ENCODE data around the gene ASB4. TPM values are rescaled to one million over a fixed set of nuclear protein-coding genes. Genes with fewer than 3 reads are reported as not detected.
"Not testable (repeated sequence)": the region's sequence is repeated elsewhere in the genome, so short reads cannot be mapped to it uniquely, and the experiment has no call there.

The ASB4 gene
- polyA plus RNA-seq, 2 donors: 0.01 to 0.02 TPM

DNA sequence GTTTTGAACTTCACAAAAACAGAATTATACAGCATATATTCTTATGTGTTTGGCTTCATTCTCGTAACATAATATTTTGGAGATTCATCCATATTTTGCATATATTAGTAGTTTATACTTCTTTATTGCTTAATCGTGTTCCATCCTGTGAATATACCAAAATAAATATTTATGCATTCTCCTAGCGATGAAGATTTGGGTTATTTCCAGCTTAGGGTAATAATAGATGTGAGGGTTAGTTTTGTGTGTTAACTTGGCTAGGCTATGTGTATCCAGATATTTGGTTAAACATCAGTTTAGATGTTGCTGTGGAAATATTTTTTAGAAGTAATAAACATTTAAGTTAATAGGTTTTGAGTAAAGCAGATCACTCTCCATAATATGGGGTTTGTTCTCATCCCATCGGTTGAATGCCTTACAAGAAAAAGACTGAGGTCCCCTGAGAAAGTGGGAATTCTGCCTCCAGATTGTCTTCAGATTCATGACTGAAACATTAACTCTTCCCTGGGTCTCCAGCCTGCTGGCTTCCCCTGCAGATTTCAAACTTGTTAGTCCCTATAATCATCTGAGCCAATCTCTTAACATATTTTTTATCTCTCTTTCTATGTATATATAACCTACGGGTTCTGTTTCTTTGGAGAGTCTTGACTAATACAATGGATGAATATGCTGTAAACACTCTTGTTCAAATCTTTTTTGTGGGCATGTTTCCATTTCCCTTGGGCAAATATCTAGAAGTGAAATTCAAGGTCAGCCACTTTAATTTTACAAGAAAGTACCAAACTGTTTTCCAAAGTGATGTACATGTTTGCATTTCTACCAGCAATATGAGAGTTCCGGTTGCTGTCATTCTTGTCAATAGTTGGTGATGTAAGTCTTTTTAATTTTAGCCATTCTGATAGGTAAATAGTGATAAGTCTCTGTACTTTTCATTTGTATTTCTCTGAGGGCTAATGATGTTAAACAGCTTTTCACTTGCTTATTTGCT, 61.9 kb downstream of the ASB4 start:
- Histone ChIP-seq H3K27me3 (ENCODE audit: control insufficient read depth in 1 of 2, insufficient read depth in 2 of 2, low read length in 2 of 2) (no peaks in the 10 kb centered on the region), H3K27ac (ENCODE audit: low read depth in 2 of 2, low read length in 1 of 2) (peak overlapping the region in 1 of 2 donors; percentile 69), H3K4me3 (ENCODE audit: low read depth in 1 of 2, low read length in 2 of 2) (no peak overlapping the region), H3K9me3 (ENCODE audit: control insufficient read depth in 2 of 2, insufficient read depth in 1 of 2, low read depth in 1 of 2, low read length in 1 of 2) (no peaks in the 10 kb centered on the region), H3K36me3 (ENCODE audit: control insufficient read depth in 2 of 2, insufficient read depth in 2 of 2, low read length in 1 of 2) (no peaks in the 10 kb centered on the region), H3K4me1 (ENCODE audit: control insufficient read depth in 2 of 2, insufficient read depth in 2 of 2, low read length in 1 of 2) (no peaks in the 10 kb centered on the region)
- 51 to 54% methylated on average over 6 of the region's 6 CpGs for WGBS, 2 donors

DNA sequence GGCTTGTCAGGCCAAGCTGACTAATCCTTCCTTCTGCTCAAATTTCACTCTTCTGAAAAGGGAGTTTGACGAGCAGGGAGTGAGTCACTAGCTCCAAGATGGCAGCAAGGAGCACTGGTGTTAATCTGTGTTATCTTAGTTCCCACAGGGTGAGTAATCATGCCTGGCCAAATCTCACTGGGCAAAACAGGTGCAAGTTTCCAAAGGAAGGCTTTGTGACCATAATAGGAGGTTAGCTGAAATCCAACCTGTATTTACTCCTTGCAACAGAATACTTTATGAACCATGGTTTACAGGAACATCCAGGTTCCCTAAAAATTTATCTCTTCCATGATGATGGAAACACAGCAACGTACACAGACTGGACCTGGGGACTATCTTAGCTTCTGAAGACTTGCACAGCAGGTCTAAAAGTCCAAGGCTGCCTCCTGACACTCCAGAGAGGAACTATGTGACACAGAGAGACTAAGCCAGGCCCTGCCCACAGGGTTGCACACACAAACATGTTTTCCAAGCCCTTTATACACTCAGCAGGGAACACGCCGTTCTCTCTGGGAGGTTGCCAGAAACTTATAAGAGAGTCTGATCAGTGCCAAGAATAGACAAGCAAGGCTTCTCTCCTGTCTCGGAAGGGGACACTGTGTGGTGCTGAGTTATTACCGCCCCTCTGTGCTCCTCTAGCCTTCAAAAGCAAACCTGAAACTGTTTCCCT, 64.2 kb downstream of the ASB4 start:
- Histone ChIP-seq H3K4me1 (ENCODE audit: control insufficient read depth in 2 of 2, insufficient read depth in 2 of 2, low read length in 1 of 2) (no peaks in the 10 kb centered on the region), H3K9me3 (ENCODE audit: control insufficient read depth in 2 of 2, insufficient read depth in 1 of 2, low read depth in 1 of 2, low read length in 1 of 2) (no peaks in the 10 kb centered on the region), H3K4me3 (ENCODE audit: low read depth in 1 of 2, low read length in 2 of 2) (no peak overlapping the region), H3K36me3 (ENCODE audit: control insufficient read depth in 2 of 2, insufficient read depth in 2 of 2, low read length in 1 of 2) (no peaks in the 10 kb centered on the region), H3K27ac (ENCODE audit: low read depth in 2 of 2, low read length in 1 of 2) (peak overlapping the region; percentile 89 to 95), H3K27me3 (ENCODE audit: control insufficient read depth in 1 of 2, insufficient read depth in 2 of 2, low read length in 2 of 2) (no peaks in the 10 kb centered on the region)
- WGBS, 2 donors: 10 to 16% methylated on average over 6 of the region's 6 CpGs

DNA sequence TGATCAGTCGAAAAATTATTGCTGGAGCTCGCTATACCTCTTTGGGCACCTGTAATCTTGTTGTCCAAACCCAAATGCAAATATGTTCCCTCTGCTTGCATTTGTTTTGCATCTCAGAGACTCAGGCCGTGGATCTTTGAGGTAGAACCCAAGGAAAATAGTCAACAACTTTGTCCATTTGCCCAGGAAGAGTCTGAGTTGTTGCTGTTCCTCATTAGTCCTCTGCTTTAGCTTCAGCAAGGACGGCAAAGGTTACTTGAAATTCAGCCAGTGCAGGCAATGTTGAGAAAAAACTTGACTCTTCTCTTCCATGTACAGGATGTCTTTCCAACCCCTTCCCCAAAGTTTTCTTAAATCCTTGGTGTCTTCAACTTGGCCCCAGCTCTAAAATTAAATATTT, 64.8 kb downstream of the ASB4 start:
- no peak overlapping the region for H3K4me3 ChIP-seq (ENCODE audit: low read depth in 1 of 2, low read length in 2 of 2)

DNA sequence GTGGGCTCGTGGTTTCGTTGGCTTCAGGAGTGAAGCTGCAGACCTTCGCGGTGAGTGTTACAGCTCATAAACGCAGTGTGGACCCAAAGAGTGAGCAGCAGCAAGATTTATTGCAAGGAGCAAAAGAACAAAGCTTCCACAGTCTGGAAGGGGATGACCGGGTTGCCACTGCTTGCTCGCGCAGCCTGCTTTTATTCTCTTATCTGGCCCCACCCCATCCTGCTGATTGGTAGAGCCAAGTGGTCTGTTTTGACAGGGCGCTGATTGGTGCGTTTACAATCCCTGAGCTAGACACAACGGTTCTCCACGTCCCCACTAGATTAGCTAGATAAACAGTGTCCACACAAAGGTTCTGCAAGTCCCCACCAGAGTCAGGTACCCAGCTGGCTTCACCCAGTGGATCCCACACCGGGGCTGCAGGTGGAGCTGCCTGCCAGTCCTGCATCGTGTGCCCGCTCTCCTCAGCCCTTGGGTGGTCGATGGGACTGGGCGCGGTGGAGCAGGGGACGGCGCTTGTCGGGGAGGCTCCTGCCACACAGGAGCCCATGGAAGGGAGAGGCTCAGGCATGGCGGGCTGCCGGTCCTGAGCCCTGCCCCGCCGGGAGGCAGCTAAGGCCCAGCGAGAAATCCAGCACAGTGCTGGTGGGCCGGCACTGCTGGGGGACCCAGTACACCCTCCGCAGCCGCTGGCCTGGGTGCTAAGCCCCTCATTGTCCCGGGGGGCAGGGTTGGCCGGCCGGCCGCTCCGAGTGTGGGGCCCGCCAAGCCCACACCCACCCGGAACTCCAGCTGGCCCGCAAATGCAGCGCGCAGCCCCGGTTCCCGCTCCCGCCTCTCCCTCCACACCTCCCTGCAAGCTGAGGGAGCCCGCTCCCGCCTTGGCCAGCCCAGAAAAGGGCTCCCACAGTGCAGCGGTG, 66.5 kb downstream of the ASB4 start:
- H3K27ac ChIP-seq (ENCODE audit: low read depth in 2 of 2, low read length in 1 of 2); H3K9me3 ChIP-seq (ENCODE audit: control insufficient read depth in 2 of 2, insufficient read depth in 1 of 2, low read depth in 1 of 2, low read length in 1 of 2): not testable (repeated sequence)

More for the DNA sequence above, 64.8 kb downstream of the ASB4 start:
- Histone ChIP-seq H3K27ac (ENCODE audit: low read depth in 2 of 2, low read length in 1 of 2) (peak overlapping the region; percentile 85 to 95), H3K9me3 (ENCODE audit: control insufficient read depth in 2 of 2, insufficient read depth in 1 of 2, low read depth in 1 of 2, low read length in 1 of 2) (no peaks in the 10 kb centered on the region), H3K27me3 (ENCODE audit: control insufficient read depth in 1 of 2, insufficient read depth in 2 of 2, low read length in 2 of 2) (no peaks in the 10 kb centered on the region), H3K4me1 (ENCODE audit: control insufficient read depth in 2 of 2, insufficient read depth in 2 of 2, low read length in 1 of 2) (no peaks in the 10 kb centered on the region), H3K36me3 (ENCODE audit: control insufficient read depth in 2 of 2, insufficient read depth in 2 of 2, low read length in 1 of 2) (no peaks in the 10 kb centered on the region)
- WGBS, 2 donors: 32 to 36% methylated on average over 4 of the region's 4 CpGs

DNA sequence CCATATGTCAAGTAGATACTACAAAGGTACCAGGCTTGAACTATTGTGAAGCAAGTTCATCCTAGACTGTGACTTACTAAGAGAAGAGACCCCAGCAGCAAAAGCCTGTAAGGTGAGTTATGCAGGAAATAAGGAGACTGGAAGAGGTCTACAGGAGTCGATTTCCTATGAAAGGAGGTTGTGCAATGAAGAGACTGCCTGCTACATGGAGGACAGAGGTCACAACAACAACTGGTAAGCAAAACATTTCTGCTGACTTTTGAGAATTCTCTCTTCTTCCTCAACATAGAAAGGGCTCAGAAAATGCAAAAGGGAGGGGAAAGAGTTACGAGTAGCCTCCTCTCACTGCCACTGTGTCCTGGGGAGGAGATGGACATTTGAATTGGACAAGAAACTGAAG, 68.2 kb downstream of the ASB4 start:
- WGBS, 2 donors: 73% methylated on average over 2 of the region's 2 CpGs
- no peak overlapping the region for H3K4me3 ChIP-seq (ENCODE audit: low read depth in 1 of 2, low read length in 2 of 2)
- no peaks in the 10 kb centered on the region for H3K36me3 ChIP-seq (ENCODE audit: control insufficient read depth in 2 of 2, insufficient read depth in 2 of 2, low read length in 1 of 2)
- H3K9me3 ChIP-seq (ENCODE audit: control insufficient read depth in 2 of 2, insufficient read depth in 1 of 2, low read depth in 1 of 2, low read length in 1 of 2): no peaks in the 10 kb centered on the region
- H3K4me1 ChIP-seq (ENCODE audit: control insufficient read depth in 2 of 2, insufficient read depth in 2 of 2, low read length in 1 of 2): no peaks in the 10 kb centered on the region
- H3K27ac ChIP-seq (ENCODE audit: low read depth in 2 of 2, low read length in 1 of 2): no peak overlapping the region
- H3K27me3 ChIP-seq (ENCODE audit: control insufficient read depth in 1 of 2, insufficient read depth in 2 of 2, low read length in 2 of 2): no peaks in the 10 kb centered on the region

More for the DNA sequence above, 66.5 kb downstream of the ASB4 start:
- H3K36me3 ChIP-seq (ENCODE audit: control insufficient read depth in 2 of 2, insufficient read depth in 2 of 2, low read length in 1 of 2); H3K27me3 ChIP-seq (ENCODE audit: control insufficient read depth in 1 of 2, insufficient read depth in 2 of 2, low read length in 2 of 2); H3K4me1 ChIP-seq (ENCODE audit: control insufficient read depth in 2 of 2, insufficient read depth in 2 of 2, low read length in 1 of 2); H3K4me3 ChIP-seq (ENCODE audit: low read depth in 1 of 2, low read length in 2 of 2): not testable (repeated sequence)
- WGBS, 2 donors: 82 to 92% methylated on average over 38 of the region's 45 CpGs

DNA sequence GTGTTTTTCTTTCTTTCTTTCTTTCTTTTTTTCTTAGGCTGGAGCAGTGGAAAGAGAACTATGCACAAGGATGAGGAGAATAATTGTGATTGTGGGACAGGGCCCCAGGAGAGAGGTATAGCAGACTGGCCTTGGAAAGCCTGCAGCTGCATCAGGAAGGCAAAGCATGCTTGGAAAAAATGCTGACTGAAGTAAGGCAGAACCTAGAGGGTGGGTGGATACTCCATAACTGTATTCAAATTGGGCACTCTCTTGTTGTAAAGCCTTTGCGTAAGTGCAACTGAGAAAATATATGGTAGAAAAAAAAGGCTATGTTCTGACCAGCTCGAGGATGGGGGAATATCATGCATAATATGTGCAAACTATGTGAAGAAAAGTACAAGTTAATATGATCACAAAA, 71.0 kb downstream of the ASB4 start:
- no peaks in the 10 kb centered on the region for H3K36me3 ChIP-seq (ENCODE audit: control insufficient read depth in 2 of 2, insufficient read depth in 2 of 2, low read length in 1 of 2)
- H3K27me3 ChIP-seq (ENCODE audit: control insufficient read depth in 1 of 2, insufficient read depth in 2 of 2, low read length in 2 of 2): no peaks in the 10 kb centered on the region
- no peak overlapping the region for H3K4me3 ChIP-seq (ENCODE audit: low read depth in 1 of 2, low read length in 2 of 2)
- no peaks in the 10 kb centered on the region for H3K4me1 ChIP-seq (ENCODE audit: control insufficient read depth in 2 of 2, insufficient read depth in 2 of 2, low read length in 1 of 2)
- H3K27ac ChIP-seq (ENCODE audit: low read depth in 2 of 2, low read length in 1 of 2): no peak overlapping the region
- H3K9me3 ChIP-seq (ENCODE audit: control insufficient read depth in 2 of 2, insufficient read depth in 1 of 2, low read depth in 1 of 2, low read length in 1 of 2): no peaks in the 10 kb centered on the region
- WGBS, 2 donors: 84 to 90% methylated on average over 2 of the region's 2 CpGs

DNA sequence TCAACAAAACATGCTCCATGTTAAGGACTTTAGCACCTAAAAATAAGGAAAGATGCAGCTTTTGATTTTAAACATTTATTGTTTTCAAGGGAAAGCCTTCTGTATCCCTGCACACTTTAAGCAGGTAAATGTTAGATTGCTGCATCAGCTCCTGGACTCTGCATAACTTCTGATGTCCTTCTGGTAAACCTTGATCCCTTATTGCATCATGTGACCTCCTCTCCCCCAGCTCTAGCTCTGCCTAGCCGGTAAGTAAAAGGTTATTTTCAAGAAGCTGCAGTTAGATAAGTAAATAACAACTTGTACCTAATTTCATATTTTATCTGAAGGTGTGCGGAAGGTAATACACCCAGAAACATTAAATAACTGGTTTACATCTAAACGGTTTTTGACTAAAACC, 73.1 kb downstream of the ASB4 start:
- 64 to 74% methylated on average over 3 of the region's 3 CpGs for WGBS, 2 donors
- H3K4me3 ChIP-seq (ENCODE audit: low read depth in 1 of 2, low read length in 2 of 2): no peak overlapping the region
- H3K27me3 ChIP-seq (ENCODE audit: control insufficient read depth in 1 of 2, insufficient read depth in 2 of 2, low read length in 2 of 2): no peaks in the 10 kb centered on the region
- no peaks in the 10 kb centered on the region for H3K36me3 ChIP-seq (ENCODE audit: control insufficient read depth in 2 of 2, insufficient read depth in 2 of 2, low read length in 1 of 2)
- H3K4me1 ChIP-seq (ENCODE audit: control insufficient read depth in 2 of 2, insufficient read depth in 2 of 2, low read length in 1 of 2): no peaks in the 10 kb centered on the region
- no peak overlapping the region for H3K27ac ChIP-seq (ENCODE audit: low read depth in 2 of 2, low read length in 1 of 2)
- no peaks in the 10 kb centered on the region for H3K9me3 ChIP-seq (ENCODE audit: control insufficient read depth in 2 of 2, insufficient read depth in 1 of 2, low read depth in 1 of 2, low read length in 1 of 2)

DNA sequence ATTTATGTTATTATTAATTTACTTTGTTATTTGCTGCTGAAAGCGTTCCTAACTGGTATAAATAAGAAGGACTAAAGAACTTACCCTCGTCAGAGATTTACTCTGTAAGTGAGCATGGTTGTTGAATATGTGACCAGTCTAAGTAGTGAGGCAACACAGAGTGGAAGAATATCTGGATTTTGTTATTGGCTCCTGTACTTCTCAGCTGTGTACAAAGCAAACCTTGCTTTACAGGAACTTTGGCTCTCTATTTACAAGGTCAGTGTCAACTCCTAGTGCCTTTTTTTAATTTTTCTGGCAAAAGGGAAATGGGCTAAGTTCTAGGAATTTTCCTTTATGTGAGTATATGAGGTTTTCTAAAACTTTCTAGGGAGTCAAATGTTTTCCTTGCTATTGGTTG, 74.9 kb downstream of the ASB4 start:
- Histone ChIP-seq H3K4me1 (ENCODE audit: control insufficient read depth in 2 of 2, insufficient read depth in 2 of 2, low read length in 1 of 2) (no peaks in the 10 kb centered on the region), H3K27me3 (ENCODE audit: control insufficient read depth in 1 of 2, insufficient read depth in 2 of 2, low read length in 2 of 2) (no peaks in the 10 kb centered on the region), H3K4me3 (ENCODE audit: low read depth in 1 of 2, low read length in 2 of 2) (no peak overlapping the region), H3K27ac (ENCODE audit: low read depth in 2 of 2, low read length in 1 of 2) (no peak overlapping the region), H3K36me3 (ENCODE audit: control insufficient read depth in 2 of 2, insufficient read depth in 2 of 2, low read length in 1 of 2) (no peaks in the 10 kb centered on the region), H3K9me3 (ENCODE audit: control insufficient read depth in 2 of 2, insufficient read depth in 1 of 2, low read depth in 1 of 2, low read length in 1 of 2) (no peaks in the 10 kb centered on the region)
- 74 to 76% methylated on average over 2 of the region's 2 CpGs for WGBS, 2 donors

DNA sequence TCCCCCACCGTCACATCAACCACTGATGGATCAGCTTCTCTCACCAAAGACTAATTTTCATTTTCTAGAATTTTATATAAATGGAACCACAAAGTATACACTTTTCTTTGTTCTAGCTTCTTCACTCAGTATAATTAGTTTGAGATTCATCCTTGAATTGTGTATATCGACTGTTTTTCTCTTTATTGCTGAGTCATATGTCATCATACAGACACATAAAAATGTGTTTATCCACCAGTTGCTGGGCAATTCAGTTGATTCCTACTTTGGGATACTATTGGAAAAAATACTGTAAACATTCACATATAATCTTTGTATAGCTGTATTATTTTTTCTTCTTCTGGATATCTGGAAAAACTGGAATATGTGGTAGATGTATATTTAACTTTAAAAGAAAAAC, 84.0 kb downstream of the ASB4 start:
- Histone ChIP-seq H3K4me3 (ENCODE audit: low read depth in 1 of 2, low read length in 2 of 2) (no peak overlapping the region), H3K9me3 (ENCODE audit: control insufficient read depth in 2 of 2, insufficient read depth in 1 of 2, low read depth in 1 of 2, low read length in 1 of 2) (no peaks in the 10 kb centered on the region), H3K36me3 (ENCODE audit: control insufficient read depth in 2 of 2, insufficient read depth in 2 of 2, low read length in 1 of 2) (no peaks in the 10 kb centered on the region), H3K27me3 (ENCODE audit: control insufficient read depth in 1 of 2, insufficient read depth in 2 of 2, low read length in 2 of 2) (no peaks in the 10 kb centered on the region), H3K4me1 (ENCODE audit: control insufficient read depth in 2 of 2, insufficient read depth in 2 of 2, low read length in 1 of 2) (no peaks in the 10 kb centered on the region), H3K27ac (ENCODE audit: low read depth in 2 of 2, low read length in 1 of 2) (no peak overlapping the region)
- 80 to 81% methylated on average over 2 of the region's 2 CpGs for WGBS, 2 donors

Data from esophagus (tissue), 2 donors.